HG03175 (cell line): ENCODE data around the gene GJE1.

ENCODE experiments used
- ATAC-seq: cut with Tn5 transposase; IDR thresholded peaks from one replicate; pipeline ENCODE4 v1.9.1; 2021; ENCODE audit warnings: mild to moderate bottlenecking, moderate library complexity; ENCODE audit not compliant: unreplicated experiment

GJE1 gene

GRCh38 chr6:142162780-142163179 is 30.1 kb downstream of the GJE1 start:
- no peak for ATAC-seq

- ATAC-seq: no peak
These were observed 32.5 kb downstream of the GJE1 start for GRCh38 chr6:142165227-142165626.

- ATAC-seq: no peak
These were observed 34.3 kb downstream of the GJE1 start for GRCh38 chr6:142167071-142167470.

GRCh38 chr6:142167486-142167885 is 34.8 kb downstream of the GJE1 start:
- ATAC-seq: no peak

GRCh38 chr6:142171351-142171750 is 38.6 kb downstream of the GJE1 start:
- ATAC-seq: no peak

- no peak for ATAC-seq
These were observed 40.0 kb downstream of the GJE1 start for GRCh38 chr6:142172758-142173157.

- ATAC-seq: no peak
These were observed 41.3 kb downstream of the GJE1 start for GRCh38 chr6:142173980-142174379.

GRCh38 chr6:142174703-142175102 is 42.0 kb downstream of the GJE1 start:
- no peak for ATAC-seq

- ATAC-seq: no peak
These were observed 45.4 kb downstream of the GJE1 start for GRCh38 chr6:142178129-142178528.

- no peak for ATAC-seq
These were observed 49.3 kb downstream of the GJE1 start for GRCh38 chr6:142182004-142182403.

- ATAC-seq: no peak
These were observed 50.6 kb downstream of the GJE1 start for GRCh38 chr6:142183351-142183750.

- no peak for ATAC-seq
These were observed 51.6 kb downstream of the GJE1 start for GRCh38 chr6:142184307-142184706.
